A549 (cell line): Measurements from ENCODE around the gene ANKRD6.

Experiments used
- CEBPB ChIP-seq, 2 experiments: fragments of >200 bp in 1 of 2; sonication (Bioruptor Twin) in 1 of 2; formaldehyde crosslinking in 1 of 2; IDR thresholded peaks; 2 replicates each; pipeline ENCODE4 v1.6.1; 2012 to 2016
- CHD2 ChIP-seq: fragments of 150-350 bp; IDR thresholded peaks from 2 replicates; pipeline ENCODE4 v1.6.1; 2014; ENCODE audit warnings: low read length; ENCODE audit not compliant: partially characterized antibody
- FOSL2 ChIP-seq, 2 experiments: fragments of 450-650 bp in 1 of 2; fragments of >200 bp in 1 of 2; sonication (Bioruptor Twin) in 1 of 2; formaldehyde crosslinking; IDR thresholded peaks; 2 replicates each; pipeline versions ENCODE4 v1.5.0 to v1.6.1; 2016 to 2020; ENCODE audit warnings: mild to moderate bottlenecking in 1 of 2, moderate library complexity in 1 of 2
- NR3C1 ChIP-seq: fragments of >200 bp; sonication (Bioruptor Twin); formaldehyde crosslinking; IDR thresholded peaks from 3 replicates; pipeline ENCODE4 v1.6.1; 2017

DNA sequence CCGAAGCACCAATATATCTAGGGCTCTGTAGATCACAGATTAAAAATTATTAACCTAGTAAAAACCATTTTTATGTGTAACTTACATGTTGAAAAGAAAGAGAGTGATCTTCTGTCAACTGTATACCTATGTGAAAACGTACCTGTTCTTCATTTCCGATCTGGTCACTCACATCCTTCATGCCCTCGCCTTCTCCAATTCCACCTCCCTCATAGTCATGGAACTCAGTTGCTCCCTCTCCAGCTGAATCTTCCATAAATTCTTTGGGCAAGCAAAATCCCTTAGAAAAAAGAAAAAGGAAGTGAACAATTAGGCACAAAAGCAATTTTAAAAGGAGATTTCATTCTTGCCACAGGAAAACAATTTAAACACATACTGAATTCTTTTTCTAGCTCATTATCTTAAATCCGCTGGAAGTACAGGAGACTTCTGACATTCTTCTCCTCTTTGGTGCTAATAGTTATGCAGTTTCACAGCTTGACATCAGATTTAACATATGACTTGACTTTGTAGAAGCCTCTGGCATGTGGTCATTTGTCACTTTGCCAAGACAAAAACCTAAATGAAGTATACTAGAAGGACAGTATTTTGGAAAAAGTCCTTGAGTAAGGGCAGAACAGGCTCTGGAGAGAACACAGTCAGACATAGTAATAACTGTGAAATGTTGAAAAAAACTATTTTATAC lies 235.1 kb downstream of the ANKRD6 start:
- TF ChIP-seq NR3C1: no peak
- TF ChIP-seq CHD2: no peak
- no peak for TF ChIP-seq CEBPB (IDR thresholded peaks at IDR 0.05)
- TF ChIP-seq FOSL2 (IDR thresholded peaks at IDR 0.05): no peak
- no peak for TF ChIP-seq FOSL2 (CRISPR knock-in tag; IDR thresholded peaks at IDR 0.05)
